ENCODE results near the gene EFCAB8.

The EFCAB8 gene

DNA sequence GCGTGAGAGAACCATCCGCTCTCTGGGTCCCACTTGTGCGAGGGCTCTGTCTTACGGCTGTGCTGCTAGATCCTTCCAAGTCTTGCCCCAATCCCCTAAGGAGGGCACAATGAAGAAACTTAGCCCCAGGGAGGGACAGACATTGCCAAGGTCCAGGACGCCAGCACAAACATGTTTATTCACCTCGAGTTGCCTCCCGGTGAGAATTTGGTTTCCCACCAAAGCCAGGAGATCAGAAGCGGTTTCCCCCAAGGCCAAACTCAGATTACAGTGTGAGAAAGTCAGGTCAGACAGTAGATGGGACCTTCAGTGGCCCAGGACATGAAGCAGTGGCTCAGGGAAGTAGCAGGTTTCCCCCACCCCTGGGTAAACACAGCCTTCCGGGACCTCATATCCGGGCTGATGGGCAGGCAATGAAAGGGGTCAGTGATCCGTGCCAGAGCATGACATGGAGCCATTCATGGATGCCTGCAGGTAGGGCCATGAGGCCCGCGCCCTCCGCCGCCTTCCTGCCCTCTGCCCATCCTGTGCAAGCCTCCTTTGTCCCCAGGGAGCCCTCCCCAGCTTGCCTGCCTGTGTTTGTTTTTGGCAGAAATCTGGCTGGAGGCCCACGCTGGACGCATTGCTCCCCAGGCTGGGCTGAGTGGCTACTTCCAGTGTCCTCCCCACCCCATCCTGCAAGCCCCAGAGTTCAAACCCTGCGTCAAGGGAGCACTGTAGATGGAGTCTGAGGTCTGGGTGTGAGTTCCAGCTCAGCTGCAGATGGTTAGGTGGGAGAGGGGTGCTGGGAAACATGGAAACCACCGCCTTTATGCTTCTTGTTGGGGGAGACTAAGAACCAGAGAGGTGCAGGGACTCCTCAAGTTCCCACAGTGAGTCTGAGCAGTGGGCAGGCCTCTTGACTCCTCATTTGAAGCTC is 150.8 kb downstream of the EFCAB8 start:
- Histone ChIP-seq H3K4me3 (ENCODE audit: low read depth in 1 of 2, low read length in 2 of 2) (no peak overlapping the region), H3K4me1 (ENCODE audit: insufficient read depth, low read length) (no peaks in the 10 kb centered on the region), H3K27me3 (ENCODE audit: control insufficient read depth in 1 of 2, insufficient read depth in 2 of 2, low read length in 2 of 2) (no peaks in the 10 kb centered on the region), H3K36me3 (ENCODE audit: insufficient read depth, low read length) (no peaks in the 10 kb centered on the region), H3K27ac (ENCODE audit: low read depth, low read length) (no peak overlapping the region), H3K9ac (ENCODE audit: low read length) (no peak overlapping the region), H3K9me3 (ENCODE audit: low read length) (no peaks in the 10 kb centered on the region)

- H3K9ac ChIP-seq (ENCODE audit: low read length) = no peak overlapping the region
- H3K4me3 ChIP-seq (ENCODE audit: low read depth in 1 of 2, low read length in 2 of 2) = no peak overlapping the region
- no peaks in the 10 kb centered on the region for H3K27me3 ChIP-seq (ENCODE audit: control insufficient read depth in 1 of 2, insufficient read depth in 2 of 2, low read length in 2 of 2)
- no peaks in the 10 kb centered on the region for H3K9me3 ChIP-seq (ENCODE audit: low read length)
- H3K27ac ChIP-seq (ENCODE audit: low read depth, low read length) = no peak overlapping the region
- no peaks in the 10 kb centered on the region for H3K4me1 ChIP-seq (ENCODE audit: insufficient read depth, low read length)
- H3K36me3 ChIP-seq (ENCODE audit: insufficient read depth, low read length) = no peaks in the 10 kb centered on the region
These were observed 151.4 kb downstream of the EFCAB8 start for GRCh38 chr20:33010133-33010504.

- Histone ChIP-seq H3K27ac (ENCODE audit: low read depth, low read length) (no peak overlapping the region), H3K9ac (ENCODE audit: low read length) (no peak overlapping the region), H3K4me3 (ENCODE audit: low read depth in 1 of 2, low read length in 2 of 2) (no peak overlapping the region)
These were observed 152.1 kb downstream of the EFCAB8 start for GRCh38 chr20:33010674-33011449.

More at GRCh38 chr20:33010674-33011449, 152.1 kb downstream of the EFCAB8 start:
- Histone ChIP-seq H3K4me1 (ENCODE audit: insufficient read depth, low read length) (no peaks in the 10 kb centered on the region), H3K9me3 (ENCODE audit: low read length) (no peaks in the 10 kb centered on the region), H3K27me3 (ENCODE audit: control insufficient read depth in 1 of 2, insufficient read depth in 2 of 2, low read length in 2 of 2) (no peaks in the 10 kb centered on the region), H3K36me3 (ENCODE audit: insufficient read depth, low read length) (no peaks in the 10 kb centered on the region)

Measured in muscle layer of colon (tissue), 2 donors.